ENCODE measurements around the gene CXCR1. TPM values are rescaled to one million over a fixed set of nuclear protein-coding genes. Genes with fewer than 3 reads are reported as not detected.

Gene CXCR1
- total RNA-seq, 1 donor from 2014 or later: not detected

Other genes starting within 250 kb of the CXCR1 start
- 3.2 TPM for gene TNS1, start 164.0 kb downstream of the CXCR1 start, total RNA-seq (ENCODE audit: unreplicated experiment)
- not detected for gene RUFY4, start 97.7 kb downstream of the CXCR1 start, total RNA-seq (ENCODE audit: unreplicated experiment)
- gene CXCR2, start 40.9 kb downstream of the CXCR1 start, total RNA-seq (ENCODE audit: unreplicated experiment): not detected
- gene ARPC2, start 50.2 kb upstream of the CXCR1 start, total RNA-seq (ENCODE audit: unreplicated experiment): 207 TPM
- 1.6 TPM for gene GPBAR1, start 94.1 kb upstream of the CXCR1 start, total RNA-seq (ENCODE audit: unreplicated experiment)
- gene AAMP, start 103.2 kb upstream of the CXCR1 start, total RNA-seq (ENCODE audit: unreplicated experiment): 64.6 TPM
- 44.2 TPM for gene PNKD, start 103.6 kb upstream of the CXCR1 start, total RNA-seq (ENCODE audit: unreplicated experiment)
- 1.8 TPM for gene TMBIM1, start 125.5 kb upstream of the CXCR1 start, total RNA-seq (ENCODE audit: unreplicated experiment)
- gene CATIP, start 189.9 kb upstream of the CXCR1 start, total RNA-seq (ENCODE audit: unreplicated experiment): not detected
- not detected for gene SLC11A1, start 215.3 kb upstream of the CXCR1 start, total RNA-seq (ENCODE audit: unreplicated experiment)
- gene CTDSP1, start 232.9 kb upstream of the CXCR1 start, total RNA-seq (ENCODE audit: unreplicated experiment): 9.7 TPM

Data from glutamatergic neuron (in vitro differentiated cells).